Left lung (tissue), 10 donors: ENCODE measurements around the gene RNASEH2A. TPM values are rescaled to one million over a fixed set of nuclear protein-coding genes. Genes with fewer than 3 reads are reported as not detected.

ENCODE experiments used
- ATAC-seq: fragments of 200-7000 bp; cut with Tn5 transposase; one replicate; pipeline ENCODE4 v1.9.1; 2020; ENCODE audit warnings: moderate library complexity
- DNase-seq, 4 donors: peaks; one replicate each; pipeline ENCODE4 v3.0.0-alpha.2; 2013 to 2020
- H3K27ac ChIP-seq, 2 donors: fragments of 200-600 bp; sonication (generic) in 1 of 2; one replicate each; pipeline versions ENCODE4 v1.5.0 to v1.8.0; 2020 to 2021
- H3K27me3 ChIP-seq, 2 donors: fragments of 200-600 bp; sonication (generic) in 1 of 2; one replicate each; pipeline versions ENCODE4 v1.5.0 to v1.8.0; 2020 to 2021
- H3K36me3 ChIP-seq, 2 donors: fragments of 200-600 bp; sonication (generic) in 1 of 2; one replicate each; pipeline versions ENCODE4 v1.5.0 to v1.8.0; 2020 to 2021
- H3K4me1 ChIP-seq, 2 donors: fragments of 200-600 bp; one replicate each; pipeline ENCODE4 v1.8.0; 2021
- H3K4me3 ChIP-seq, 2 donors: fragments of 200-600 bp; sonication (generic) in 1 of 2; one replicate each; pipeline versions ENCODE4 v1.5.0 to v1.8.0; 2020 to 2021; ENCODE audit warnings: mild to moderate bottlenecking in 1 of 2
- H3K9me3 ChIP-seq, 2 donors: fragments of 200-600 bp; sonication (generic) in 1 of 2; one replicate each; pipeline versions ENCODE4 v1.5.0 to v1.8.0; 2020 to 2021
- CTCF ChIP-seq, 2 donors: fragments of 200-600 bp; sonication (generic) in 1 of 2; IDR thresholded peaks; one replicate each; pipeline versions ENCODE4 v1.5.0 to v1.8.0; 2021; ENCODE audit warnings: antibody characterized with exemption in 2 of 2
- intact Hi-C, 2 donors: fragments of 100-400 bp; cut with DNase I; formaldehyde crosslinking; loops; one replicate each; pipeline versions ENCODE4 v1.11.2 to v1.14.2; 2022
- polyA plus RNA-seq, 6 donors: library from polyadenylated mRNA; unstranded; fragments of 120-200 nt; gene quantifications; one replicate each; pipeline ENCODE4 v1.2.1, GENCODE V29; 2013; ENCODE audit not compliant: insufficient read length in 6 of 6
- total RNA-seq, 2 donors: library from RNA; stranded (reverse); fragmentation: NEBNext Ultra II Directional; extraction: Animal tissue kit (Norgen Biotek cat#: 25700); gene quantifications; one replicate each; pipeline ENCODE4 v1.2.1, GENCODE V29; 2021
- donor health status: DM: no; HTN: yes; CAD: no.
- donor health status: DM: no; HTN: no; CAD: no.

RNASEH2A gene
- total and polyA plus RNA-seq, 8 donors: 10.9 to 47.4 (median 31.3) TPM

GRCh38 chr19:12777217-12778016, 29.0 kb upstream of the RNASEH2A start:
- H3K27ac ChIP-seq: peak overlapping the region; percentile 92 to 95
- H3K27me3 ChIP-seq: no peaks in the 10 kb centered on the region
- H3K9me3 ChIP-seq: no peaks in the 10 kb centered on the region
- H3K4me1 ChIP-seq: peaks cover 10 to 66% of the 10 kb centered on the region in 2 donors
- peak; percentile 96 to 97 for TF ChIP-seq CTCF (IDR thresholded peaks at IDR 0.05)
- intact Hi-C loops: loop anchor here in 1 of 2 donors (2.0 kb wide), 1 partner anchor 17 kb away; no protein-coding TSS in a partner anchor
- H3K4me3 ChIP-seq: peak overlapping the region; percentile 56 to 59
- ATAC-seq: peak; percentile 60
- H3K36me3 ChIP-seq: no peaks in the 10 kb centered on the region
- DNase-seq: peak; percentile 56 to 97 (median 86)

- H3K27ac ChIP-seq: peak overlapping the region; percentile 92 to 95
- peak; percentile 25 for ATAC-seq
- DNase-seq: peak; percentile 70 to 91 (median 82)
- peaks cover 15 to 74% of the 10 kb centered on the region in 2 donors for H3K4me1 ChIP-seq
- TF ChIP-seq CTCF (IDR thresholded peaks at IDR 0.05): no peak
- H3K9me3 ChIP-seq: no peaks in the 10 kb centered on the region
- H3K4me3 ChIP-seq: peak overlapping the region; percentile 56 to 59
- H3K36me3 ChIP-seq: no peaks in the 10 kb centered on the region
- H3K27me3 ChIP-seq: no peaks in the 10 kb centered on the region
- intact Hi-C loops: loop anchor here in 1 of 2 donors (2.0 kb wide), 1 partner anchor 17 kb away; no protein-coding TSS in a partner anchor
These were observed 28.1 kb upstream of the RNASEH2A start for GRCh38 chr19:12778017-12778904.

- Histone ChIP-seq H3K4me1 (peaks cover 21 to 76% of the 10 kb centered on the region in 2 donors), H3K27me3 (no peaks in the 10 kb centered on the region), H3K9me3 (no peaks in the 10 kb centered on the region), H3K27ac (peak overlapping the region; percentile 92 to 95), H3K4me3 (peak overlapping the region; percentile 56 to 59), H3K36me3 (no peaks in the 10 kb centered on the region)
- no peak for TF ChIP-seq CTCF (IDR thresholded peaks at IDR 0.05)
- intact Hi-C loops: loop anchor here in 1 of 2 donors (2.0 kb wide), 1 partner anchor 16 kb away; no protein-coding TSS in a partner anchor
- no peak for DNase-seq
- ATAC-seq: no peak
These were observed 27.6 kb upstream of the RNASEH2A start for GRCh38 chr19:12778905-12779161.

GRCh38 chr19:12779162-12779993, 27.0 kb upstream of the RNASEH2A start:
- peak overlapping the region in 1 of 2 donors; percentile 59 for H3K4me3 ChIP-seq
- no peaks in the 10 kb centered on the region for H3K9me3 ChIP-seq
- intact Hi-C loops: loop anchor here in 1 of 2 donors (2.0 kb wide), 1 partner anchor 15 kb away; no protein-coding TSS in a partner anchor

More at GRCh38 chr19:12779162-12779993, 27.0 kb upstream of the RNASEH2A start:
- peak overlapping the region; percentile 92 to 95 for H3K27ac ChIP-seq
- no peak for TF ChIP-seq CTCF (IDR thresholded peaks at IDR 0.05)
- peaks cover 25 to 82% of the 10 kb centered on the region in 2 donors for H3K4me1 ChIP-seq
- peak in 3 of 4 donors; percentile 75 to 89 (median 77) for DNase-seq
- H3K27me3 ChIP-seq: no peaks in the 10 kb centered on the region
- no peak for ATAC-seq
- no peaks in the 10 kb centered on the region for H3K36me3 ChIP-seq
